ENCODE measurements around the gene ZNF577. TPM values are rescaled to one million over a fixed set of nuclear protein-coding genes. Genes with fewer than 3 reads are reported as not detected.

ZNF577 gene
- total and polyA plus RNA-seq, 2 of the 4 experiments (the other 2 are of a cell fraction): 2.9 to 5.8 TPM

DNA sequence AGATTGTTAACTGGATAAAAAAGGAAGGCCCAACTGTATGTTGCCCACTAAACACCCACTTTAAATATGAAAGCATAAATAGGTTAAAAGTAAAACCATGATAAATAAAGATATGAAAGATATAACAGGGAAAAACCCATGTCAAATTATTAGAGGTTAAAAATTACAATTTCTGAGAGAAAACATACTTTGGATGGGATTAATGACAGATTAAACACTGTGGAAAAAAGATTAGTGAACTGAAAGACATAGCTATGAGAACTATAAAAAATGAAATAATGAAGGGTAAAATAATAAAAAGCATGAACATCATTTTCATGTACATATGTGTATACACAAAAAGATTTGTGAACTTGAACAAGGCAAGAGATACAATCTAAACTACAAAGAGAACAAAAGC is 2.2 kb upstream of the ZNF577 start:
- no peak overlapping the region for H2BK120ac ChIP-seq (ENCODE audit: low read depth, low read length)
- peaks cover 26% of the 10 kb centered on the region for H3K36me3 ChIP-seq (ENCODE audit: control insufficient read depth, insufficient read depth, low read length)
- no peak overlapping the region for H4K5ac ChIP-seq (ENCODE audit: low read depth, low read length)
- no peak overlapping the region for H4K91ac ChIP-seq (ENCODE audit: insufficient read depth, low read depth, low read length)
- H3K79me1 ChIP-seq (ENCODE audit: low read depth in 1 of 2, low read length in 2 of 2): peaks cover 0 to 5% of the 10 kb centered on the region in 2 experiments; a peak in 1 of 4 replicates
- H4K20me1 ChIP-seq (ENCODE audit: insufficient read depth, low read length): no peaks in the 10 kb centered on the region
- no peaks in the 10 kb centered on the region for H3K27me3 ChIP-seq (ENCODE audit: control insufficient read depth, insufficient read depth, low read length)
- no peaks in the 10 kb centered on the region for H3K4me1 ChIP-seq (ENCODE audit: control insufficient read depth, insufficient read depth, low read length)
- H3K9ac ChIP-seq (ENCODE audit: low read depth, low read length): no peak overlapping the region
- no peak overlapping the region for H2AFZ ChIP-seq (replicated peaks; ENCODE audit: low read length, poor library complexity)
- no peak overlapping the region for H2BK20ac ChIP-seq (ENCODE audit: low read depth, low read length)
- H3K9me1 ChIP-seq (ENCODE audit: insufficient read depth, low read length): no peaks in the 10 kb centered on the region
- no peak overlapping the region for H3K18ac ChIP-seq (ENCODE audit: low read depth, low read length)
- no peak for ATAC-seq (ENCODE audit: low read depth)
- no peak overlapping the region for H3K4me2 ChIP-seq (ENCODE audit: low read depth, low read length)
- peaks cover 24% of the 10 kb centered on the region for H3K9me3 ChIP-seq (ENCODE audit: control insufficient read depth, insufficient read depth, low read length)
- TF ChIP-seq, protein P1, sequence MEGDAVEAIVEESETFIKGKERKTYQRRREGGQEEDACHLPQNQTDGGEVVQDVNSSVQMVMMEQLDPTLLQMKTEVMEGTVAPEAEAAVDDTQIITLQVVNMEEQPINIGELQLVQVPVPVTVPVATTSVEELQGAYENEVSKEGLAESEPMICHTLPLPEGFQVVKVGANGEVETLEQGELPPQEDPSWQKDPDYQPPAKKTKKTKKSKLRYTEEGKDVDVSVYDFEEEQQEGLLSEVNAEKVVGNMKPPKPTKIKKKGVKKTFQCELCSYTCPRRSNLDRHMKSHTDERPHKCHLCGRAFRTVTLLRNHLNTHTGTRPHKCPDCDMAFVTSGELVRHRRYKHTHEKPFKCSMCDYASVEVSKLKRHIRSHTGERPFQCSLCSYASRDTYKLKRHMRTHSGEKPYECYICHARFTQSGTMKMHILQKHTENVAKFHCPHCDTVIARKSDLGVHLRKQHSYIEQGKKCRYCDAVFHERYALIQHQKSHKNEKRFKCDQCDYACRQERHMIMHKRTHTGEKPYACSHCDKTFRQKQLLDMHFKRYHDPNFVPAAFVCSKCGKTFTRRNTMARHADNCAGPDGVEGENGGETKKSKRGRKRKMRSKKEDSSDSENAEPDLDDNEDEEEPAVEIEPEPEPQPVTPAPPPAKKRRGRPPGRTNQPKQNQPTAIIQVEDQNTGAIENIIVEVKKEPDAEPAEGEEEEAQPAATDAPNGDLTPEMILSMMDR (conservative IDR thresholded peaks at IDR 0.05; ENCODE audit: low read depth, low read length): no peak
- TF ChIP-seq MAFK (IDR thresholded peaks at IDR 0.05; ENCODE audit: low read depth, low read length): no peak
- no peak for TF ChIP-seq RAD21 (IDR thresholded peaks at IDR 0.05; ENCODE audit: low read length)
- TF ChIP-seq NFE2L2 (IDR thresholded peaks at IDR 0.05; ENCODE audit: low read depth, low read length): no peak
- TF ChIP-seq BHLHE40 (IDR thresholded peaks at IDR 0.05; ENCODE audit: low read depth, low read length): no peak
- TF ChIP-seq, protein P2, sequence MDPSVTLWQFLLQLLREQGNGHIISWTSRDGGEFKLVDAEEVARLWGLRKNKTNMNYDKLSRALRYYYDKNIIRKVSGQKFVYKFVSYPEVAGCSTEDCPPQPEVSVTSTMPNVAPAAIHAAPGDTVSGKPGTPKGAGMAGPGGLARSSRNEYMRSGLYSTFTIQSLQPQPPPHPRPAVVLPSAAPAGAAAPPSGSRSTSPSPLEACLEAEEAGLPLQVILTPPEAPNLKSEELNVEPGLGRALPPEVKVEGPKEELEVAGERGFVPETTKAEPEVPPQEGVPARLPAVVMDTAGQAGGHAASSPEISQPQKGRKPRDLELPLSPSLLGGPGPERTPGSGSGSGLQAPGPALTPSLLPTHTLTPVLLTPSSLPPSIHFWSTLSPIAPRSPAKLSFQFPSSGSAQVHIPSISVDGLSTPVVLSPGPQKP (IDR thresholded peaks at IDR 0.05; ENCODE audit: borderline replicate concordance, low read depth, low read length): no peak
- TF ChIP-seq MAZ (IDR thresholded peaks at IDR 0.05; ENCODE audit: borderline replicate concordance, low read depth, low read length): no peak
- TF ChIP-seq CEBPB (IDR thresholded peaks at IDR 0.05; ENCODE audit: low read depth, low read length): no peak
- no peak for TF ChIP-seq RFX5 (IDR thresholded peaks at IDR 0.05; ENCODE audit: low read depth, low read length)
- no peak for TF ChIP-seq FOS (IDR thresholded peaks at IDR 0.05; ENCODE audit: low read depth, low read length)
- TF ChIP-seq, protein P3, sequence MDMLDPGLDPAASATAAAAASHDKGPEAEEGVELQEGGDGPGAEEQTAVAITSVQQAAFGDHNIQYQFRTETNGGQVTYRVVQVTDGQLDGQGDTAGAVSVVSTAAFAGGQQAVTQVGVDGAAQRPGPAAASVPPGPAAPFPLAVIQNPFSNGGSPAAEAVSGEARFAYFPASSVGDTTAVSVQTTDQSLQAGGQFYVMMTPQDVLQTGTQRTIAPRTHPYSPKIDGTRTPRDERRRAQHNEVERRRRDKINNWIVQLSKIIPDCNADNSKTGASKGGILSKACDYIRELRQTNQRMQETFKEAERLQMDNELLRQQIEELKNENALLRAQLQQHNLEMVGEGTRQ (IDR thresholded peaks at IDR 0.05; ENCODE audit: low read depth, low read length): no peak
- TF ChIP-seq CHD1 (IDR thresholded peaks at IDR 0.05; ENCODE audit: low read depth, low read length): no peak
- no peak for TF ChIP-seq MXI1 (IDR thresholded peaks at IDR 0.05; ENCODE audit: borderline replicate concordance, low read depth, low read length)
- no peak for TF ChIP-seq RCOR1 (IDR thresholded peaks at IDR 0.05; ENCODE audit: insufficient replicate concordance, low read length)
- no peak for TF ChIP-seq SMC3 (IDR thresholded peaks at IDR 0.05; ENCODE audit: low read depth, low read length)
- no peak for TF ChIP-seq POLR2A (IDR thresholded peaks at IDR 0.05; ENCODE audit: low read depth, low read length)
- dilution Hi-C loops (cut with HindIII; ENCODE audit: low sequenced_read_pairs, unreplicated experiment) (no loop called here), intact Hi-C loops (cut with micrococcal nuclease) (no loop called here), in situ Hi-C loops (cut with MboI; ENCODE audit: low sequenced_read_pairs) (no loop called here)
- CTCF ChIA-PET: no interaction called here
- H3K4ac ChIP-seq (ENCODE audit: low read depth, low read length): no peak overlapping the region
- no peak overlapping the region for H3K23ac ChIP-seq (ENCODE audit: low read depth, low read length)
- H2BK15ac ChIP-seq (ENCODE audit: low read depth, low read length): no peak overlapping the region
- H2BK5ac ChIP-seq (ENCODE audit: low read depth, low read length, poor library complexity, severe bottlenecking): no peak overlapping the region
- no peak overlapping the region for H3K4me3 ChIP-seq (ENCODE audit: insufficient read depth, low read depth, low read length)
- POLR2A ChIA-PET (ENCODE audit: unreplicated experiment): no interaction called here
- H3K27ac ChIP-seq (ENCODE audit: insufficient read depth, low read length): no peak overlapping the region
- no peak overlapping the region for H3K56ac ChIP-seq (ENCODE audit: extremely low read depth, insufficient read depth, low read length)
- H3K14ac ChIP-seq (replicated peaks; ENCODE audit: low read depth, low read length): no peak overlapping the region
- H4K8ac ChIP-seq (ENCODE audit: low read depth in 2 of 2, low read length in 2 of 2): no peak overlapping the region
- H2AK9ac ChIP-seq (replicated peaks; ENCODE audit: low read depth, low read length, poor library complexity): no peak overlapping the region
- DNase-seq: no peak
- H2AK5ac ChIP-seq (ENCODE audit: low read depth, low read length): no peak overlapping the region
- no TSS peak for BruUV-seq (replicated peaks)

Data from IMR-90 (cell line).